ENCODE measurements around the gene MYBPC2.

DNA sequence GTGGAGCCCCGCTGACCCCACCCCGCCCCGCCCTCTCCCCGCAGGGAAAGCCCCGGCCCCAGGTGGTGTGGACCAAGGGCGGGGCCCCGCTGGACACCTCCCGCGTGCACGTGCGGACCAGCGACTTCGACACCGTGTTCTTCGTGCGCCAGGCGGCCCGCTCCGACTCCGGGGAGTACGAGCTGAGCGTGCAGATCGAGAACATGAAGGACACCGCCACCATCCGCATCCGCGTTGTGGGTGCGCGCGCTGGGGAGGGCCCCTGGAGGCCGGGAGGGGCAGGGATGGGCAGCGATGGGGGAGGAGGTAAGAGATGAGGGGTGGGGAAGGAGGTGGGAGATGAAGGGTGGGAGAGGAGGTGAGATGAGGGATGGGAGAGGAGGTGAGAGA lies 26.4 kb downstream of the MYBPC2 start:
- TF ChIP-seq CTCF (IDR thresholded peaks at IDR 0.05) (no peak), EZH2 (IDR thresholded peaks at IDR 0.05; ENCODE audit: borderline replicate concordance, insufficient read depth, low read depth, low read length, poor library complexity, severe bottlenecking) (no peak)

Data from B cell (primary cell).